GM18951 (cell line): ENCODE results near the gene ANKRD33B.
"Not testable (repeated sequence)": the region's sequence is repeated elsewhere in the genome, so short reads cannot be mapped to it uniquely, and the experiment has no call there.

Experiments
- POLR2A ChIP-seq: IDR thresholded peaks from 4 replicates; pipeline ENCODE4 v1.6.1; 2011; ENCODE audit warnings: mild to moderate bottlenecking; ENCODE audit not compliant: insufficient read length, insufficient read depth; ENCODE audit errors: extremely low read depth
- in situ Hi-C: fragments of 300-500 bp; cut with MboI; formaldehyde crosslinking; loops from one replicate; pipeline ENCODE4 v1.12.0; 2022; ENCODE audit warnings: low sequenced_read_pairs, mixed read lengths, inconsistent platforms; ENCODE audit not compliant: unreplicated experiment

Gene ANKRD33B

GRCh38 chr5:10563945-10564837 is at the start of gene ANKRD33B:
Gene ANKRD33B, plus strand, starts transcription at chr5:10564070. Its CDS starts 398 bp downstream, at chr5:10564468.
- in situ Hi-C loops, result no loop called here
- TF ChIP-seq POLR2A, result peak; percentile 95

- in situ Hi-C loops, result not testable (repeated sequence)
Measured at GRCh38 chr5:10514572-10514971, 49.3 kb upstream of the ANKRD33B start.

GRCh38 chr5:10515492-10515891 is 48.4 kb upstream of the ANKRD33B start:
- in situ Hi-C loops, result no loop called here
- TF ChIP-seq POLR2A, result no peak

- no peak for TF ChIP-seq POLR2A
- in situ Hi-C loops, result no loop called here
Measured at GRCh38 chr5:10518347-10518746, 45.5 kb upstream of the ANKRD33B start.

- in situ Hi-C loops, result no loop called here
- no peak for TF ChIP-seq POLR2A
Measured at GRCh38 chr5:10519729-10520128, 44.1 kb upstream of the ANKRD33B start.

GRCh38 chr5:10520706-10521105 is 43.2 kb upstream of the ANKRD33B start:
- TF ChIP-seq POLR2A, result no peak
- in situ Hi-C loops, result no loop called here

- in situ Hi-C loops, result no loop called here
- no peak for TF ChIP-seq POLR2A
Measured at GRCh38 chr5:10521466-10522223, 42.2 kb upstream of the ANKRD33B start.

- TF ChIP-seq POLR2A, result no peak
- in situ Hi-C loops, result no loop called here
Measured at GRCh38 chr5:10522224-10522611, 41.7 kb upstream of the ANKRD33B start.

GRCh38 chr5:10524376-10525123 is 39.3 kb upstream of the ANKRD33B start:
- no peak for TF ChIP-seq POLR2A
- in situ Hi-C loops, result no loop called here

GRCh38 chr5:10525124-10525495 is 38.8 kb upstream of the ANKRD33B start:
- in situ Hi-C loops, result no loop called here
- TF ChIP-seq POLR2A, result no peak

GRCh38 chr5:10527281-10527950 is 36.5 kb upstream of the ANKRD33B start:
- in situ Hi-C loops, result no loop called here
- no peak for TF ChIP-seq POLR2A

GRCh38 chr5:10528056-10528816 is 35.6 kb upstream of the ANKRD33B start:
- no peak for TF ChIP-seq POLR2A
- in situ Hi-C loops, result no loop called here

- no peak for TF ChIP-seq POLR2A
- in situ Hi-C loops, result no loop called here
Measured at GRCh38 chr5:10528827-10529226, 35.0 kb upstream of the ANKRD33B start.
